ENCODE results near the gene MBL2.

The MBL2 gene

GRCh38 chr10:52740155-52740549 lies 32.4 kb downstream of the MBL2 start:
- DNase-seq (ENCODE audit: low read depth), result no peak

GRCh38 chr10:52739380-52740154 lies 33.0 kb downstream of the MBL2 start:
- no peak for DNase-seq (ENCODE audit: low read depth)

GRCh38 chr10:52738951-52739350 lies 33.6 kb downstream of the MBL2 start:
- no peak for DNase-seq (ENCODE audit: low read depth)

GRCh38 chr10:52729271-52730104 lies 43.1 kb downstream of the MBL2 start:
- no peak for DNase-seq (ENCODE audit: low read depth)

- DNase-seq (ENCODE audit: low read depth), result no peak
Measured at GRCh38 chr10:52720018-52720417, 52.6 kb downstream of the MBL2 start.

Data from stimulated activated CD8-positive, alpha-beta memory T cell treated with anti-CD3 and anti-CD28 coated beads, Interleukin-4, amount 100 ng/mL, for 24 hours (primary cell).